ENCODE data around the gene ITPR1. TPM values are rescaled to one million over a fixed set of nuclear protein-coding genes. Genes with fewer than 3 reads are reported as not detected.
A peak's percentile ranks its signal among the peaks of the same experiment; 100 is the strongest.

Gene ITPR1
- total RNA-seq, 1 donor from 2014 or later, result 30.4 TPM

- DNase-seq, result no peak
Observed at GRCh38 chr3:4814904-4815574, 321.9 kb downstream of the ITPR1 start.

- no peak for DNase-seq
Observed at GRCh38 chr3:4816306-4816705, 323.2 kb downstream of the ITPR1 start.

DNA sequence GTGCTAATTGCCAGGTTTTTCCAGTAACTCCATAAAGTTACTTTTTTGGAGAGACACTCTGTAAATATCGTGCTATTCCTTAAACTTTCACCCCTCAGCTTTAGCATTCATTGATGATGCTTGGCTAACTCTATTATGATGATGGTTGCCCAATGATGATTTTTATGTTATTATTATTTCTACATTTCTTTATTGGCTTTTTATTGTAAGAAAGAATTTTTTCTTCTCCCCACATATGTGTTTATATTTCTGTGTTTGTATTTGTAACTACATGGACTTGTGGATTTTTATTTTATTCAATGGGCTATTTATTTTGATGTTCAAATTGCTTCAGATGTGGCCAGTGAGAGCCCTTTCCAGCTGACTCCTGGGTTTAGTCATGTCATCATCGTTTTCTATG, 323.6 kb downstream of the ITPR1 start:
- DNase-seq, result no peak

DNA sequence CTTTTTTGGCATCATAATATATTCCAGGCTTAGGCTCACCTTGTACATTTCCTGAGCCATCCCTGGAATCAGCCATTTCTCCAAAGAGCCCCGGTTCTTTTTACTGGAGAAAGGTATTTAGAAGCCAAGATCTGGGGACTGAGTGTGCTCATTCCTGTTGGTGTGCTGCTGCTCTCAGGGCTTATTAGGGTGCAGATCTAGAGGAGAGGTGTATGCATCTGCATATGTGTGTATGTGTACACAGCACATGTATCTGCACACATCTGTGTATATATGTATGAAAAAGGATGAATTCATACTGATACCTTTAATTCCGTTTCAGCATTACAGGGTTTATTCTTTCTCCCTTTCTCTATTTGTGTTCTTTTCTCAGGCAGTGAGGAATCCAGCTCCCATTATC, 324.0 kb downstream of the ITPR1 start:
- no peak for DNase-seq

DNA sequence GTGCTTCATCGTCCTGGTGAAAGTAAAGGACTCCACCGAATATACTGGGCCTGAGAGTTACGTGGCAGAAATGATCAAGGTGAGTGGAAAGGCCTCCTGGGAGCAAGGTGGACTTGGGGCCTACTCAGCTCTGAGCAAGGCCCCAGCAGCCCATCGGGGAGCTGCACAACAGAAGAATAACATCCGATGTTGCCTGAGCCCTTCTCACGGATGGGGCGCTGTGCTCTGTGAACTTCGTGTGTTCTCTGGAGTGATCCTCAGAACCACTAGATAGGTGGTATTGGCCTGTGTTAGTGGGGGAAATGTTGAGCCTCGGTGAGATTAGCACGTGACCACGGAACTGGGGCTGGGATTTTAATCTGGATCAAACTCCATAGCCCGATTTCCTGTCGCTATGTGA, 325.0 kb downstream of the ITPR1 start:
- no peak for DNase-seq

DNA sequence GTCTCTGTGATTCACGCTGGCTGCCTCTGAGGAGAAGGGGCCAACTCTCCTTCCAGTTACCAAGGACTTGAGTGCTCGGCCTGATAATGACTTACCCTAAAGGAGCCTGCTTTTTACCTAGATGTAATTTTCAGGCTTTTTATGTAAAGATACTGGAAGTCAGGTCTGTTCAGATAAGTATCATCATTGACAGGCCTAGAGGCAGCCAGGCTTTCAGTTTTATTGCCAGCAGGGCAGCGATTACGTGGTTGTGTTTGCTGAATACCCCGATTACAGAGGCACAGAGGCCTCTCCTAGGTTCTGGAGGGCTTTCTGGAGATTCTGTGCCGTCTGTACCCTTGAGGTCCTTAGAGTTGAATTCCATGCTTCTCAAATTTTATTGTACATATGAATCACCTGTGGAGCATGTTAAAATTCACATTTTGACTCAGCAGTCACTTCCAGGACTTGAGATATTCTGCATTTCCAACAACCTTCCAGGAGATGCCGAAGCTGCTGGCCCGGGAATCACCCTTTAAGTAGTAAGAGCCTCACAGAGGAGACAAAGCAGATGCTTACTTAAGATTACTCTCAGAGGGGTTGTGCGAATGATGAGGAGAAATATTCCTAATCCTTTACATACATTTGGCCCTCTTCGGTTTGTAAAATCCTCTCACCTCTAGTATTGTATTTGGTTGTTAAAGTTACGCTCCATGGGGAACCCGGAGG, 326.0 kb downstream of the ITPR1 start:
- DNase-seq, result no peak

DNA sequence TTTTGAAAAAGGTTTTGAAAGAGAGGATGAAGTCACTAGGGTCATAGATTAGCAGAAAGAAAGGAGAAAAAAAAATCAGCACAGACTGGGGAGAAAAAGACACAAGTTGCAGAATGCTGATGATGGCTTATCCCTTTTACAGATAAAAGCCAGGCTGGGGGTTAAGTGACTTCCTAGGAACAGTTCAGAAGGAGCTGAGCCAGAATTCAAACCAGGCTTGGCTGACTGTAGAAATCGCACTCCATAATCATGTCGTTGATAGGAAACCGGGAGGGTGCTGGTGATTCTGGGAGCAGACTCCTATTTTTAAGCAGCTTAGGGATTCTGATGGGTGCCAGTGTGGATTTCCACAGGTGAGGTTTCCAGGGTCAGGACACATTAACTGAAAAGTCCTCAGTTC, 326.6 kb downstream of the ITPR1 start:
- no peak for DNase-seq

- DNase-seq, result no peak
Observed at GRCh38 chr3:4820296-4821121, 327.4 kb downstream of the ITPR1 start.

DNA sequence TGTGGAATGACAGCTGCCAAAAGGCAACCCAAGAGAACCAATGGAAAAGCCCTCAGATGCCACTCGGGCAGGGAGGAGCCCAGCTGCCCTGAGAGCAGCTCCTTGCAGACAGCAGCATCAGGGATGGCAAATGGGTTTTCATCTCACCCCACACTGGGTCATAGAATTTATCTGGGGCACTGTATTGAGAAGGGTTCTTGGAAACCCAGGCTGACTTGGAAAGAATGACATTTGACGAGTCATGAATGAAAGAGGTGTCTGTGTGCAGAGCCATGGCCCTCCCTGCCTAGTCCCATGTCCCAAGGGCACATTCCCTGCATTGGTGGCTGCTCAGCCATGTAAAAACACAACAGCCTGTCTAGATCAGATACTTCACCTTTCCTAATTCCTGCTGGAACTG, 328.2 kb downstream of the ITPR1 start:
- DNase-seq, result no peak

GRCh38 chr3:4821975-4822374, 328.8 kb downstream of the ITPR1 start:
- DNase-seq, result no peak

DNA sequence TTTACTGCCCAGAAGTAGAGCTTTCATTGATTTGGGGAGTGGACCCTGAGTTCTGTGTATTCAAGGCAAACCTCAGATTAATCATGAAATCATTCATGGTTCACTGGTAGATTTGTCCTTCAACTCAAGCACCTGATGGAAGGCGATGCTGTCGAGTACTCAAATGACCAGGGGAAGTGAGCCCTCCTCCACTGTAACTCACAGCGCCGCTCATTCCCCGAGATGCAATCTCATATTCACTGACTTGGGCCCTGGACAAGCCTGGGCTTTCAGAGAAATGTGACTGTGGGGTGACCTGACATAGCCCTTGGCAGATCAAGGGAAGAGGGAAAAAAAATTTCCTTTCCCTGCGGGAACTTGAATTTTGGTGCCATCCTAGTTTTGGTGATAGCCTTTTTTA, 329.4 kb downstream of the ITPR1 start:
- no peak for DNase-seq

DNA sequence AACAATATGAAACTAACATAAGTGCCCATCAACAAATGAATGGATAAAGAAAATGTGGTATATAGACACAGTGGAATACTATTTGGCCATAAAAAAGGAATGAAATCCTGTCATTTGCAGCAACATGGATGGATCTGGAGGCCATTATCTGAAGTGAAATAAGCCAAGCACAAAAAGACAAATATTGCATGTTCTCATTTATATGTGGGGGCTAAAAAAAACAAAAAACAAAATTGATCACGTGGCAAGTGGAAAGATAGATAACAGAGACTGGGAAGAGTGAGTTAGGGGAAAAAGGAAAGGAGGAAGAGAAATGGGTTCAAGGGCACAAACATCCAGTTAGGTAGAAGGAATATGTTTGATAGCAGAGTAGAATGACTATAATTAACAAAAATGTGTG, 330.2 kb downstream of the ITPR1 start:
- DNase-seq, result no peak

DNA sequence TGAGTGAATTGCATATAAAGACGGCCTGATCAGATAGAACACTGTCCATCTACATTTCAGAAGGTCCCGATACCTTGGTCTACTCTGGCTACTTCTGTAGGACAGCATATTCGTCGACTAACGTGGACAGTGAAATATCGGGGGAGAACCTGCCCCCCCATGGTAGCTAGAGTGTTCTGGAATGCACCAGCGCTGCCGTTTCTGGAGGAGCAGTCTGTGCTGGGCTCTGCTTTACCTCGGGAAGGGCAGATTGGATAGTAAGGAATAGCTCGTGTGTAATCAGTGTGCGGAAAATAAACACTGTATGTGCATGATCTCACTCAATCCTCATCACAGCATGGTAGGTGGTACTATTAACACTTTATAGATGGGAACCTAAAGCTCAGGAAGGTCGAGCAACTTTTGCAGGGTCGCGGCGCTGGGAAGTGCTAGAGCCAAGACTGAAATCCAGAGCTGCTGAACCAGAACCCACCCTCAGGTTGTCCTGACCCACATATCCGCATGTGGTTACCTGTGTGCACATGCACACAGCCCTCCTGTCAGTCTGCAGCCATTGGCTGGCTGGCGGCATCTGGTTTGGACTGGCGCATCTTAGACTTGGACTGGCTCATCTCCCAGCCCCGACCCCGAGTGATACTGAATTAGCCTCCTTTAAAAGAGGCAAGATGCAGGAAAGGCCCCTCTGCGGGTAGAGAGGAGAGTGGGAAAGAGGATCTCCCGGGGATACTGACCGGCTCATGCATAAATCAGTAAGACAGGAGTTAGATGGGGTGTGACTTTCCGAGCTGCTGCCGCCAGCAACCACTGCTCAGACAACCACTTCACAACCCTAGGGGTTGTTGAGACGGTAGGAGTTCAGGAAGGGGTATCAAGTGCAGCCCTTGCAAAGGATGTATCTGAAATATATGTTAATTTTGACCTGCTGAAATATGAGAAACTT, 331.1 kb downstream of the ITPR1 start:
- DNase-seq, result no peak

GRCh38 chr3:4824926-4825325, 331.8 kb downstream of the ITPR1 start:
- DNase-seq, result no peak

GRCh38 chr3:4825436-4826236, 332.5 kb downstream of the ITPR1 start:
- no peak for DNase-seq

GRCh38 chr3:4826237-4827100, 333.3 kb downstream of the ITPR1 start:
- peak; percentile 39 for DNase-seq

- DNase-seq, result no peak
Observed at GRCh38 chr3:4827767-4828166, 334.6 kb downstream of the ITPR1 start.

GRCh38 chr3:4828279-4829030, 335.3 kb downstream of the ITPR1 start:
- DNase-seq, result no peak

GRCh38 chr3:4829031-4829394, 335.9 kb downstream of the ITPR1 start:
- no peak for DNase-seq

DNA sequence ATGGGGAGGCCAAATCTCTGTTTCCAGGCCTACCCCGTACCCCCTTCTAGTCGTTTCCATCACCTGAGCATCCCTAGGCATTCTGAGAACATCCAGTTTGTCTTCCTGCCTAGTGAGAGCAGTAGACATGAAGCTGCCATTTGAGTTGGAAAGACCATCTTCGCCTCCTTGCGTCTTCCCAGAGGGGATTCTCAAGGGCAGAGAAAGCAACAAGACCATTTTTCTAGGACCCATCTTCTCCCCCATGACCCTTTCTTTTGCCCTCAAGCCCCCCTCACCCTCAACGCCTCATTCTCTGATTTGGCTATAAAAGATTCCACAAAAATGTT, 337.4 kb downstream of the ITPR1 start:
- no peak for DNase-seq
